SU-DHL-6 (cell line): ENCODE data around the gene NCOA1.
"Not testable (repeated sequence)": the region's sequence is repeated elsewhere in the genome, so short reads cannot be mapped to it uniquely, and the experiment has no call there.

Source experiments
- H2AFZ ChIP-seq: fragments of 200-600 bp; sonication (generic); 2 replicates; pipeline ENCODE4 v1.6.1; 2014; ENCODE audit warnings: low read depth, mild to moderate bottlenecking, moderate library complexity, mixed read lengths, antibody characterized with exemption, low read length; ENCODE audit not compliant: severe bottlenecking
- H3F3A ChIP-seq: fragments of 200-600 bp; shearing (Covaris generic); 2 replicates; pipeline ENCODE4 v1.6.0; 2016; ENCODE audit warnings: antibody characterized with exemption, mild to moderate bottlenecking; ENCODE audit not compliant: insufficient read depth
- H3K27ac ChIP-seq: fragments of 200-600 bp; sonication (generic); 2 replicates; pipeline ENCODE4 v1.5.1; 2016; ENCODE audit warnings: low read depth, mild to moderate bottlenecking, low read length, moderate library complexity, mixed read lengths
- H3K27me3 ChIP-seq: fragments of 200-600 bp; sonication (generic), shearing (Covaris generic); 2 replicates; pipeline ENCODE4 v1.6.0; 2014; ENCODE audit warnings: mild to moderate bottlenecking, low read length
- H3K36me3 ChIP-seq: fragments of 200-600 bp; sonication (generic); 2 replicates; pipeline ENCODE4 v1.6.1; 2014; ENCODE audit warnings: mild to moderate bottlenecking, low read length, mixed read lengths
- H3K4me2 ChIP-seq: fragments of 300-600, 200-600 bp; shearing (Covaris generic), sonication (generic); 2 replicates; pipeline ENCODE4 v1.6.0; 2014; ENCODE audit warnings: low read length, low read depth, mild to moderate bottlenecking; ENCODE audit not compliant: poor library complexity, severe bottlenecking
- H3K4me3 ChIP-seq: fragments of 200-600 bp; sonication (generic); 2 replicates; pipeline ENCODE4 v1.5.1; 2014; ENCODE audit warnings: antibody characterized with exemption, low read length, mild to moderate bottlenecking, mixed read lengths; ENCODE audit not compliant: insufficient read depth, poor library complexity, severe bottlenecking
- H3K79me2 ChIP-seq: fragments of 200-600 bp; sonication (generic); 2 replicates; pipeline ENCODE4 v1.6.1; 2014; ENCODE audit warnings: mild to moderate bottlenecking, low read length, moderate library complexity; ENCODE audit not compliant: insufficient read depth
- H3K9ac ChIP-seq: fragments of 200-600 bp; sonication (generic); 2 replicates; pipeline ENCODE4 v1.7.0; 2014; ENCODE audit warnings: mild to moderate bottlenecking, low read length
- H3K9me2 ChIP-seq: fragments of 200-600 bp; sonication (generic); replicated peaks from 2 replicates; pipeline ENCODE4 v1.6.1; 2014; ENCODE audit warnings: low read length; ENCODE audit not compliant: insufficient read depth
- H3K9me3 ChIP-seq: fragments of 200-600 bp; sonication (generic); 2 replicates; pipeline ENCODE4 v1.6.1; 2014; ENCODE audit warnings: low read length, mixed read lengths; ENCODE audit not compliant: insufficient read depth
- H4K20me1 ChIP-seq: fragments of 200-600 bp; sonication (generic); 2 replicates; pipeline ENCODE4 v1.6.1; 2014; ENCODE audit warnings: low read depth, mild to moderate bottlenecking, antibody characterized with exemption, low read length, moderate library complexity, mixed read lengths
- CTCF ChIP-seq: fragments of 200-600 bp; sonication (generic); IDR thresholded peaks from one replicate; pipeline ENCODE4 v1.5.1; 2017; ENCODE audit warnings: antibody characterized with exemption, mild to moderate bottlenecking, low read length, moderate library complexity; ENCODE audit not compliant: insufficient read depth, poor library complexity, severe bottlenecking
- EZH2phosphoT487 ChIP-seq: fragments of 200-600 bp; sonication (generic), shearing (Covaris generic); conservative IDR thresholded peaks from 2 replicates; pipeline ENCODE4 v1.6.1; 2018; ENCODE audit warnings: mild to moderate bottlenecking, antibody characterized with exemption, low read length, moderate library complexity, mixed read lengths

The NCOA1 gene

DNA sequence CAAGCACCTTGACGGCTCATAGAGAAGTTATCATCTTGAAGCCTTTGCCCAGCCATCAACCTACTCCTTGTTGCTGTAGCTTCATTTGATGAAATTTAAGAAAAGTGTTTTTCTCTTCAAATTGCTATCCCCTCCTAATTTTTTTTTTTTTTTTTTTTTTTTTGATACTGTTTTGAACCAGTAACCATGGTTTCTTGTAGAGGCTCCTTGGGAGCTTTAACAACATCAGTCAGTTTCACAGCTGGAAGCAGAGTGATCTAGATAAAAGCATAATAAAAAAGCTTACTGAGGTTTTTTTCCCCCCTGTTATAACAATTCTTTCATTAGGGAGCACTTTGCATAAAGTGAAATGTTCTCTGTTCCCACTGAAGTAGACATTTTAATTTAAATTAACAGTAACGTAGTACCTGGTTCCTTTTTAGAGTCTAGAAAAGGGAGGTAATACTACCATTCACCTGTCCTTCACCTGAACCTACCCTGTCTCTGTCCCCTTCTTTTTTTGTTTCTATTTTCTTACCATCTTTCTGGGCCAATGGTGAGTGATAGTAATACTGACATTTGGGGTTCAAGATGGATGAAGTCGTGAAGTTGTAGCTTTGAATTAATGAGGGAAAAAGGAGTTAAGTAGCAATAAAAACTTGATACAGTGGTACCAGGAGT lies 101.5 kb downstream of the NCOA1 start:
- Histone ChIP-seq H3K9me2 (no peaks in the 10 kb centered on the region), H2AFZ (no peak overlapping the region), H3K36me3 (no peaks in the 10 kb centered on the region), H4K20me1 (no peaks in the 10 kb centered on the region), H3K4me3 (no peak overlapping the region), H3K79me2 (no peaks in the 10 kb centered on the region), H3F3A (peaks cover under 1% of the 10 kb centered on the region; the same call in 1 of the 2 replicates), H3K27ac (no peak overlapping the region), H3K9ac (no peak overlapping the region), H3K27me3 (no peaks in the 10 kb centered on the region), H3K9me3 (no peaks in the 10 kb centered on the region), H3K4me2 (no peak overlapping the region)
- no peak for TF ChIP-seq CTCF

- H3K4me2 ChIP-seq: no peak overlapping the region
- no peak overlapping the region for H3K4me3 ChIP-seq
- no peaks in the 10 kb centered on the region for H3K9me3 ChIP-seq
- no peaks in the 10 kb centered on the region for H3K36me3 ChIP-seq
- TF ChIP-seq CTCF (no peak), EZH2phosphoT487 (no peak)
- H3K9me2 ChIP-seq: no peaks in the 10 kb centered on the region
- no peaks in the 10 kb centered on the region for H3K79me2 ChIP-seq
- H3K9ac ChIP-seq: no peak overlapping the region
- no peaks in the 10 kb centered on the region for H4K20me1 ChIP-seq
- H2AFZ ChIP-seq: no peak overlapping the region
- H3K27ac ChIP-seq: no peak overlapping the region
- no peaks in the 10 kb centered on the region for H3K27me3 ChIP-seq
- H3F3A ChIP-seq: no peaks in the 10 kb centered on the region
These were observed 103.2 kb downstream of the NCOA1 start for GRCh38 chr2:24594283-24594682.

DNA sequence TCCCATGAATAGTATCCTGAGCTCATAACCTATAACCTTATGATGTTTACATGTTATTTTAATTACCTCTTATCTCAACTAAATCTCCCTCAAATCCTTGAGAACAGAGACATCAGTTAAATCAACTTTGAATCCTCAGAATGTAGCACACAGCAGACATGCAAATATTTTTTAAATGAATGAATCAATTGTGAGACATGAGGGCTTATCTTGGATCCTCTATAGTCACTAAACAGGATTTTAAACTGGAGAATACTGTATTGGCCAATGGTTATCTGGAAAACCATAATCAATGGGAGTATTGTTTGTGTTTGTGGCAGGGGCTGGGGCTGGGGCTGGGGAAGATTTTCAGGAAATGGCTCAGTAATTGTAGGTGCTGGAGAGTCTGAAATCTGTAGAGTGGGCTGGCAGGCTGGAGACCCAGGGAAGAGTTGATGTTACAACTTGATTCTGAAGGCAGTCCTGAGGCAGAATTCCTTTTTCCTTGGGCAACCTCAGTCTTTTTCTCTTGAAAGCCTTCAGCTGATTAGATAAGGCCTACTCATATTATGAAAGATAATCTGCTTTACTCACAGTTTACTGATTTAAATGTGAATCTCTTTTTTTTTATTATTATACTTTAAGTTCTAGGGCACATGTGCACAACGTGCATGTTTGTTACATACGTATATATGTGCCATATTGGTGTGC lies 106.3 kb downstream of the NCOA1 start:
- H3K79me2 ChIP-seq: no peaks in the 10 kb centered on the region
- H4K20me1 ChIP-seq: no peaks in the 10 kb centered on the region
- H3F3A ChIP-seq: no peaks in the 10 kb centered on the region
- H2AFZ ChIP-seq: no peak overlapping the region
- no peaks in the 10 kb centered on the region for H3K27me3 ChIP-seq
- no peak overlapping the region for H3K9ac ChIP-seq
- no peaks in the 10 kb centered on the region for H3K9me3 ChIP-seq
- H3K27ac ChIP-seq: no peak overlapping the region
- H3K4me3 ChIP-seq: no peak overlapping the region
- no peaks in the 10 kb centered on the region for H3K9me2 ChIP-seq
- no peak overlapping the region for H3K4me2 ChIP-seq
- H3K36me3 ChIP-seq: no peaks in the 10 kb centered on the region
- TF ChIP-seq CTCF (no peak), EZH2phosphoT487 (no peak)

DNA sequence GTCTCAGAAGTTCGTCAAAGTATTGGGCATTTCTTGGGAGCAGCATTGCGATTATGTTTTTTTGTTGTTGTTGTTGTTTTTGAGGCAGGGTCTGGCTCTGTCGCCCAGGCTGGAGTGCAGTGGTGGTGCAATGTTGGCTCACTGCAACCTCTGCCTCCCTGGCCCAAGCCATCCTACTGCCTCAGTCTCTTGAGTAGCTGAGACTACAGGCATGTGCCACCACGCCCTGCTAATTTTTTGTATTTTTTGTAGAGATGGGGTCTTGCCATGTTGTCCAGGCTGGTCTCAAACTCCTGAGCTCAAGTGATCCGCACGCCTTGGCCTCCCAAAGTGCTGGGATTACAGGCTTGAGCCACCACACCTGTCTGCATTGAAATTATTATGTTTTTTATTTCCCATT lies 109.1 kb downstream of the NCOA1 start:
- not testable (repeated sequence) for H2AFZ ChIP-seq, H3K4me3 ChIP-seq, H3K36me3 ChIP-seq, H3K79me2 ChIP-seq, H3K9me2 ChIP-seq, H3K27me3 ChIP-seq, H3K9me3 ChIP-seq, H4K20me1 ChIP-seq, H3K27ac ChIP-seq, H3F3A ChIP-seq, H3K4me2 ChIP-seq, H3K9ac ChIP-seq
